K562 (cell line): ENCODE data around the gene ZKSCAN1. TPM values are rescaled to one million over a fixed set of nuclear protein-coding genes. Genes with fewer than 3 reads are reported as not detected.
A peak's percentile ranks its signal among the peaks of the same experiment; 100 is the strongest.

Experiments used
- BRD4 ChIP-seq: fragments of 200-600 bp; sonication (generic); IDR thresholded peaks from 2 replicates; pipeline ENCODE4 v1.6.1; 2017; ENCODE audit warnings: inconsistent platforms
- CC2D1A ChIP-seq: fragments of 450-650 bp; IDR thresholded peaks from 2 replicates; pipeline ENCODE4 v1.6.1; 2017; ENCODE audit warnings: mild to moderate bottlenecking
- CREB3 ChIP-seq: fragments of 450-650 bp; conservative IDR thresholded peaks from 2 replicates; pipeline ENCODE4 v1.6.1; 2016; ENCODE audit warnings: missing genetic modification characterization, low read depth, mild to moderate bottlenecking, missing compliant biosample characterization, moderate library complexity
- ETV6 ChIP-seq, 3 experiments: fragments of 150-350 bp in 1 of 3; sonication (generic) in 1 of 3; formaldehyde crosslinking in 1 of 3; IDR thresholded peaks; 2 replicates each; pipeline versions ENCODE4 v1.6.1 to v1.8.0; 2014 to 2022; ENCODE audit warnings: borderline replicate concordance in 2 of 3, low read depth in 2 of 3, antibody characterized with exemption in 1 of 3, low read length in 1 of 3, mild to moderate bottlenecking in 1 of 3, missing genetic modification reagents in 1 of 3
- LCOR ChIP-seq: sonication (generic); formaldehyde crosslinking; IDR thresholded peaks from 2 replicates; pipeline ENCODE4 v1.8.0; 2022; ENCODE audit warnings: mild to moderate bottlenecking, missing genetic modification reagents
- MCM7 ChIP-seq, 2 experiments: fragments of 450-650 bp; IDR thresholded peaks; 2 replicates each; pipeline ENCODE4 v1.6.1; 2016 to 2018
- NR0B1 ChIP-seq: fragments of 450-650 bp; IDR thresholded peaks from one replicate; pipeline ENCODE4 v1.6.1; 2018; ENCODE audit warnings: mild to moderate bottlenecking, moderate library complexity; ENCODE audit not compliant: partially characterized antibody
- PHF21A ChIP-seq: fragments of 450-650 bp; IDR thresholded peaks from 2 replicates; pipeline ENCODE4 v1.6.1; 2017; ENCODE audit warnings: low read depth, borderline replicate concordance
- RBM34 ChIP-seq: fragments of 200-400 bp; formaldehyde crosslinking; IDR thresholded peaks from 2 replicates; pipeline ENCODE4 v1.6.1; 2018; ENCODE audit warnings: low read length, borderline replicate concordance; ENCODE audit not compliant: insufficient read depth
- RBM39 ChIP-seq: fragments of 200-400 bp; formaldehyde crosslinking; optimal IDR thresholded peaks from 2 replicates; pipeline ENCODE3; 2018; ENCODE audit warnings: low read depth, low read length
- SMAD2 ChIP-seq: fragments of 150-350 bp; IDR thresholded peaks from 2 replicates; pipeline ENCODE4 v1.6.1; 2014; ENCODE audit warnings: low read depth, mild to moderate bottlenecking, low read length
- STAT5B ChIP-seq: fragments of 250-450 bp; sonication (Bioruptor Pico); IDR thresholded peaks from 2 replicates; pipeline ENCODE4 v1.8.0; 2021; ENCODE audit warnings: mild to moderate bottlenecking, inconsistent platforms
- ZBTB1 ChIP-seq: sonication (generic); formaldehyde crosslinking; IDR thresholded peaks from 2 replicates; pipeline ENCODE4 v1.8.1; 2023; ENCODE audit warnings: missing genetic modification reagents, low read depth, mild to moderate bottlenecking, borderline replicate concordance
- ZFX ChIP-seq: sonication (generic); formaldehyde crosslinking; IDR thresholded peaks from 2 replicates; pipeline ENCODE4 v1.8.0; 2022; ENCODE audit warnings: mild to moderate bottlenecking, missing genetic modification reagents, moderate library complexity
- ZNF146 ChIP-seq: IDR thresholded peaks from one replicate; pipeline ENCODE4 v1.6.1; 2018; ENCODE audit warnings: missing compliant biosample characterization; ENCODE audit not compliant: unreplicated experiment
- ZNF175 ChIP-seq: fragments of 200-800 bp; sonication (Bioruptor generic); IDR thresholded peaks from 2 replicates; pipeline ENCODE4 v1.6.1; 2016; ENCODE audit warnings: low read depth, mild to moderate bottlenecking, missing genetic modification characterization, missing compliant biosample characterization
- ZNF639 ChIP-seq, 2 experiments: fragments of 200-800 bp in 1 of 2; sonication (Bioruptor generic) in 1 of 2; sonication (generic) in 1 of 2; formaldehyde crosslinking in 1 of 2; IDR thresholded peaks in 1 of 2; conservative IDR thresholded peaks in 1 of 2; 2 replicates each; pipeline versions ENCODE4 v1.5.0 to v1.6.1; 2016 to 2020; ENCODE audit warnings: missing compliant biosample characterization in 1 of 2, missing genetic modification characterization in 1 of 2, missing genetic modification reagents in 1 of 2
- polyA plus RNA-seq, 8 experiments: library from polyadenylated mRNA; depleted of rRNA in 4 of 8; stranded (reverse) in 5 of 8; unstranded in 3 of 8; fragments of >200 nt; fragmentation: Nextera tagmentation in 2 of 8; fragmentation: Illumina TruSeq in 1 of 8; extraction: Ambion mirVana in 2 of 8; extraction: Trizol in 1 of 8; gene quantifications; 2 replicates each; pipeline versions ENCODE4 v1.2.1 to v1.2.3, GENCODE V29; 2011 to 2014; ENCODE audit warnings: inconsistent platforms in 1 of 8, missing spikeins in 1 of 8
- total RNA-seq, 7 experiments: library from RNA; depleted of rRNA in 6 of 7; stranded (reverse); fragments of >200 nt in 6 of 7; fragmentation: Illumina TruSeq in 2 of 7; extraction: Trizol in 2 of 7; gene quantifications; 2 replicates each; pipeline versions ENCODE4 v1.2.1 to v1.2.3, GENCODE V29; 2011 to 2021; ENCODE audit warnings: low replicate concordance in 1 of 7
- TF ChIP-seq, protein P1 (sequence below): fragments of 200-800 bp; sonication (Bioruptor generic); IDR thresholded peaks from 2 replicates; pipeline ENCODE4 v1.6.1; 2017; ENCODE audit warnings: missing genetic modification characterization, missing compliant biosample characterization
- TF ChIP-seq, protein P2 (sequence below), 2 experiments: fragments of 450-650 bp; conservative IDR thresholded peaks; 2 replicates each; pipeline ENCODE4 v1.6.1; 2017; ENCODE audit warnings: mild to moderate bottlenecking in 2 of 2, moderate library complexity in 2 of 2

Gene ZKSCAN1
- total and polyA plus RNA-seq, 9 of the 15 experiments (the other 6 are each of a cell fraction or from before 2014, with no cell fraction given), result 5.3 to 43.0 (median 23.2) TPM

DNA sequence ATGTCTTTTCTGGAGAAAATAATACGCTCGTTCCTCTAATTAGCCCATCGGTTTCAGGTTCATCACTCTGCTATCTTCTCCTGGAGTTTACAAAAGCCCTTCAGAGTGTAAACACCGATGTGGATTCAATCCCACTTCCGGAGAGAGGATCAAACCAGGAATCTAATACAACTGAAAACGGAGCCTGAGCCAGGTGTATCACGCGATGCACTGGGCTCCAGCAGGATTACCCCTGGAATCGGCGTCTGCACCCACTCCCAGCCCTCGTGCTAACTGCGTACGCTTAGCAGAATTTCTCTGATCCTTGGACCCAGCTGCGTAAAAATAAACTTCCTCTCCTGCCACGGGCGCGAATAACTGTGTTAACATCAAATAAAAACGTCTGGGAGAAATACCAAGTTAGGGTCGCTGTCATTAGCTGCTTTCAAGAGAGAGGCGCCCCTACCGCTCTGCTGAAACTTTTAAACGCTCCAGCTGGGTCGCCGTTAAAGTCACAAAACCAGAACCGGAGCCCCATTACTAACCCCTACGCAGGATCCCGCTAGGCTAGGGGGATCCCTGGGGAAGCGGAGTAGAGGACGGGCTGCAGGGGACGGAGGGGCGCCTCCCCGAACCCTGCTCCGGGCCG is 65.6 kb downstream of the ZKSCAN1 start (continued):
- TF ChIP-seq, protein P1, sequence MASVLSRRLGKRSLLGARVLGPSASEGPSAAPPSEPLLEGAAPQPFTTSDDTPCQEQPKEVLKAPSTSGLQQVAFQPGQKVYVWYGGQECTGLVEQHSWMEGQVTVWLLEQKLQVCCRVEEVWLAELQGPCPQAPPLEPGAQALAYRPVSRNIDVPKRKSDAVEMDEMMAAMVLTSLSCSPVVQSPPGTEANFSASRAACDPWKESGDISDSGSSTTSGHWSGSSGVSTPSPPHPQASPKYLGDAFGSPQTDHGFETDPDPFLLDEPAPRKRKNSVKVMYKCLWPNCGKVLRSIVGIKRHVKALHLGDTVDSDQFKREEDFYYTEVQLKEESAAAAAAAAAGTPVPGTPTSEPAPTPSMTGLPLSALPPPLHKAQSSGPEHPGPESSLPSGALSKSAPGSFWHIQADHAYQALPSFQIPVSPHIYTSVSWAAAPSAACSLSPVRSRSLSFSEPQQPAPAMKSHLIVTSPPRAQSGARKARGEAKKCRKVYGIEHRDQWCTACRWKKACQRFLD, result no peak
- peak; percentile 31 for TF ChIP-seq RBM39
- no peak for TF ChIP-seq ZNF639 (CRISPR knock-in tag; conservative IDR thresholded peaks at IDR 0.05 in 1 of 2, IDR thresholded peaks at IDR 0.05 in 1 of 2)
- TF ChIP-seq LCOR, result no peak
- TF ChIP-seq ZNF175 (CRISPR knock-in tag), result no peak
- TF ChIP-seq, protein P2, sequence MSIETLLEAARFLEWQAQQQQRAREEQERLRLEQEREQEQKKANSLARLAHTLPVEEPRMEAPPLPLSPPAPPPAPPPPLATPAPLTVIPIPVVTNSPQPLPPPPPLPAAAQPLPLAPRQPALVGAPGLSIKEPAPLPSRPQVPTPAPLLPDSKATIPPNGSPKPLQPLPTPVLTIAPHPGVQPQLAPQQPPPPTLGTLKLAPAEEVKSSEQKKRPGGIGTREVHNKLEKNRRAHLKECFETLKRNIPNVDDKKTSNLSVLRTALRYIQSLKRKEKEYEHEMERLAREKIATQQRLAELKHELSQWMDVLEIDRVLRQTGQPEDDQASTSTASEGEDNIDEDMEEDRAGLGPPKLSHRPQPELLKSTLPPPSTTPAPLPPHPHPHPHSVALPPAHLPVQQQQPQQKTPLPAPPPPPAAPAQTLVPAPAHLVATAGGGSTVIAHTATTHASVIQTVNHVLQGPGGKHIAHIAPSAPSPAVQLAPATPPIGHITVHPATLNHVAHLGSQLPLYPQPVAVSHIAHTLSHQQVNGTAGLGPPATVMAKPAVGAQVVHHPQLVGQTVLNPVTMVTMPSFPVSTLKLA (conservative IDR thresholded peaks at IDR 0.05), result no peak
- no peak for TF ChIP-seq ZNF146 (CRISPR knock-in tag)
- TF ChIP-seq STAT5B, result no peak
- TF ChIP-seq RBM34, result no peak
- no peak for TF ChIP-seq NR0B1
- TF ChIP-seq ETV6 (IDR thresholded peaks at IDR 0.05; ENCODE audit: borderline replicate concordance in 1 of 2, low read depth in 2 of 2, low read length in 1 of 2), result no peak
- TF ChIP-seq ETV6 (CRISPR knock-in tag; IDR thresholded peaks at IDR 0.05; ENCODE audit: borderline replicate concordance), result no peak
- no peak for TF ChIP-seq SMAD2
- no peak for TF ChIP-seq ZFX (CRISPR knock-in tag)
- TF ChIP-seq BRD4, result no peak
- TF ChIP-seq CC2D1A, result no peak
- TF ChIP-seq CREB3 (tag), result no peak
- TF ChIP-seq MCM7 (IDR thresholded peaks at IDR 0.05), result no peak
- TF ChIP-seq ZBTB1 (CRISPR knock-in tag), result 0 out of 2 replicates have a peak, but pooled peaks have one; percentile 56
- TF ChIP-seq PHF21A, result no peak
- TF ChIP-seq, all 486 proteins: peak for 12
